K562 (cell line): ENCODE measurements around the gene S100A7A. TPM values are rescaled to one million over a fixed set of nuclear protein-coding genes. Genes with fewer than 3 reads are reported as not detected.

Source experiments
- ATAC-seq: fragments of 200-7000 bp; cut with Tn5 transposase; 3 replicates; pipeline ENCODE4 v1.9.1; 2020; ENCODE audit warnings: moderate library complexity
- BruUV-seq: library from RNA; stranded (reverse); fragments of 400-500 nt; replicated peaks from 2 replicates; lab custom pipeline; 2021; lab: Mats Ljungman, UMichigan
- CTCF ChIA-PET: fragments of 300-600 bp; formaldehyde crosslinking; extraction: SDS; loops from one replicate; lab custom pipeline; 2021; ENCODE audit warnings: low intra/inter-chr PET ratio; lab: Yijun Ruan, JAX
- POLR2A ChIA-PET: fragments of 300-600, 350-650 bp; sonication (Branson Sonifier 250); formaldehyde crosslinking; extraction: SDS; loops from one replicate; lab custom pipeline; 2021; ENCODE audit warnings: antibody characterized with exemption, inconsistent platforms; lab: Yijun Ruan, JAX
- DNase-seq, 4 experiments: peaks; one replicate each; pipeline versions ENCODE4 v3.0.0 to v3.0.0-alpha.2; 2011 to 2018; ENCODE audit warnings: low spot score in 3 of 4, mixed read lengths in 3 of 4; ENCODE audit errors: extremely low read depth in 1 of 4
- FAIRE-seq: peaks from 2 replicates; lab custom pipeline; 2011; peaks lifted over from hg19 to GRCh38; lab: Jason Lieb, UNC
- H2AFZ ChIP-seq: 2 replicates; pipeline ENCODE4 v1.6.0; 2011; ENCODE audit warnings: low read depth, low read length, control low read depth, inconsistent platforms
- H3K27ac ChIP-seq: fragments of 200-600 bp; 3 replicates; pipeline ENCODE4 v1.8.0; 2011; ENCODE audit warnings: low read depth, mild to moderate bottlenecking, control low read depth, inconsistent platforms, low read length, moderate library complexity, mixed read lengths; ENCODE audit errors: extremely low read depth
- H3K27me3 ChIP-seq, 2 experiments: fragments of 300-600 bp in 1 of 2; 2 replicates in 1 of 2; 3 replicates in 1 of 2; pipeline versions ENCODE4 v1.6.0 to v1.8.0; 2011; ENCODE audit warnings: inconsistent platforms in 2 of 2, low read length in 2 of 2, mild to moderate bottlenecking in 1 of 2, mixed read lengths in 1 of 2, moderate library complexity in 1 of 2; ENCODE audit not compliant: control insufficient read depth in 2 of 2, insufficient read depth in 2 of 2
- H3K36me3 ChIP-seq: fragments of 300-600 bp; 3 replicates; pipeline ENCODE4 v1.8.0; 2011; ENCODE audit warnings: mild to moderate bottlenecking, low read length, inconsistent platforms; ENCODE audit not compliant: control insufficient read depth, insufficient read depth
- H3K4me1 ChIP-seq, 2 experiments: fragments of 200-600 bp in 1 of 2; replicated peaks in 1 of 2; 2 replicates in 1 of 2; 3 replicates in 1 of 2; pipeline versions ENCODE4 v1.5.1 to v1.8.0; 2011; ENCODE audit warnings: inconsistent platforms in 2 of 2, low read length in 2 of 2, mild to moderate bottlenecking in 1 of 2, mixed read lengths in 1 of 2, moderate library complexity in 1 of 2; ENCODE audit not compliant: control insufficient read depth in 2 of 2, insufficient read depth in 2 of 2
- H3K4me2 ChIP-seq: 2 replicates; pipeline ENCODE4 v1.6.1; 2011; ENCODE audit warnings: low read length, control low read depth, inconsistent platforms, mixed read lengths; ENCODE audit not compliant: insufficient read depth
- H3K4me3 ChIP-seq: fragments of 200-600 bp; sonication (generic), shearing (Covaris generic); 2 replicates; pipeline ENCODE4 v1.5.1; 2016; ENCODE audit warnings: control low read depth, inconsistent platforms
- H3K79me2 ChIP-seq: fragments of 200-600 bp; 3 replicates; pipeline ENCODE4 v1.8.0; 2011; ENCODE audit warnings: low read length, inconsistent platforms; ENCODE audit not compliant: control insufficient read depth, insufficient read depth
- H3K9ac ChIP-seq, 2 experiments: 2 replicates each; pipeline versions ENCODE4 v1.6.0 to v1.6.1; 2011; ENCODE audit warnings: low read depth in 2 of 2, low read length in 2 of 2, control low read depth in 1 of 2, inconsistent platforms in 1 of 2, mild to moderate bottlenecking in 1 of 2, mixed read lengths in 1 of 2; ENCODE audit not compliant: insufficient read depth in 1 of 2
- H3K9me1 ChIP-seq: one replicate; pipeline ENCODE4 v1.6.0; 2011; ENCODE audit warnings: inconsistent platforms, mild to moderate bottlenecking, low read length, moderate library complexity; ENCODE audit not compliant: control insufficient read depth, insufficient read depth
- H3K9me3 ChIP-seq: replicated peaks from 2 replicates; pipeline ENCODE4 v1.5.1; 2011; ENCODE audit warnings: low read depth, low read length, inconsistent platforms; ENCODE audit not compliant: control insufficient read depth, insufficient read depth
- H4K20me1 ChIP-seq: replicated peaks from 2 replicates; pipeline ENCODE4 v1.6.1; 2011; ENCODE audit warnings: low read length, inconsistent platforms, mixed read lengths; ENCODE audit not compliant: control insufficient read depth, insufficient read depth
- CTCFL ChIP-seq: IDR thresholded peaks from 2 replicates; pipeline ENCODE4 v1.6.1; 2011; ENCODE audit warnings: borderline replicate concordance, low read depth, mild to moderate bottlenecking, moderate library complexity, low read length; ENCODE audit not compliant: insufficient read depth, poor library complexity, severe bottlenecking
- LARP7 ChIP-seq: fragments of 450-650 bp; IDR thresholded peaks from 2 replicates; pipeline ENCODE4 v1.6.1; 2016
- MIER1 ChIP-seq: fragments of 450-650 bp; IDR thresholded peaks from 2 replicates; pipeline ENCODE4 v1.6.1; 2016; ENCODE audit warnings: antibody characterized with exemption, mild to moderate bottlenecking, low read depth
- NFE2L1 ChIP-seq: fragments of 450-650 bp; IDR thresholded peaks from 2 replicates; pipeline ENCODE4 v1.6.1; 2016; ENCODE audit warnings: missing genetic modification characterization, low read depth, mild to moderate bottlenecking, missing compliant biosample characterization, moderate library complexity, borderline replicate concordance
- NR3C1 ChIP-seq: sonication (generic); formaldehyde crosslinking; IDR thresholded peaks from 2 replicates; pipeline ENCODE4 v1.8.1; 2022; ENCODE audit warnings: missing genetic modification reagents
- PTBP1 ChIP-seq: fragments of 200-400 bp; formaldehyde crosslinking; IDR thresholded peaks from 2 replicates; pipeline ENCODE4 v1.6.1; 2017; ENCODE audit warnings: low read depth, low read length
- SIN3A ChIP-seq, 2 experiments: fragments of 150-350 bp in 1 of 2; IDR thresholded peaks; 2 replicates each; pipeline ENCODE4 v1.6.1; 2011 to 2016; ENCODE audit warnings: borderline replicate concordance in 2 of 2, low read depth in 2 of 2, low read length in 2 of 2, mild to moderate bottlenecking in 2 of 2, moderate library complexity in 2 of 2; ENCODE audit not compliant: control insufficient read depth in 1 of 2
- WGBS: fragments of 100-300 bp; shearing (Covaris generic); methylation state at CpG from one replicate; pipeline ENCODE4 v1.1.6; 2016; ENCODE audit warnings: low coverage, mixed read lengths; ENCODE audit not compliant: insufficient coverage; ENCODE audit errors: missing lambda C conversion rate; 5-methylcytosine and 5-hydroxymethylcytosine counted together
- in situ Hi-C: fragments of 300-500 bp; cut with MboI; formaldehyde crosslinking; loops from 4 replicates; pipeline ENCODE4 v1.15.0; 2018; ENCODE audit warnings: inconsistent platforms, mixed read lengths
- intact Hi-C: fragments of 100-400 bp; cut with micrococcal nuclease; formaldehyde crosslinking; loops from 2 replicates; pipeline ENCODE4 v1.14.2; 2022
- polyA plus RNA-seq, 8 experiments: library from polyadenylated mRNA; depleted of rRNA in 4 of 8; stranded (reverse) in 5 of 8; unstranded in 3 of 8; fragments of >200 nt; fragmentation: Nextera tagmentation in 2 of 8; fragmentation: Illumina TruSeq in 1 of 8; extraction: Ambion mirVana in 2 of 8; extraction: Trizol in 1 of 8; gene quantifications; 2 replicates each; pipeline versions ENCODE4 v1.2.1 to v1.2.3, GENCODE V29; 2011 to 2014; ENCODE audit warnings: inconsistent platforms in 1 of 8, missing spikeins in 1 of 8
- total RNA-seq, 7 experiments: library from RNA; depleted of rRNA in 6 of 7; stranded (reverse); fragments of >200 nt in 6 of 7; fragmentation: Illumina TruSeq in 2 of 7; extraction: Trizol in 2 of 7; gene quantifications; 2 replicates each; pipeline versions ENCODE4 v1.2.1 to v1.2.3, GENCODE V29; 2011 to 2021; ENCODE audit warnings: low replicate concordance in 1 of 7
- TF ChIP-seq, protein P1 (sequence below): fragments of 250-450 bp; sonication (Bioruptor Pico); IDR thresholded peaks from 2 replicates; pipeline ENCODE4 v1.4.0; 2020; ENCODE audit warnings: mild to moderate bottlenecking, moderate library complexity
- TF ChIP-seq, protein P2 (sequence below): sonication (generic); formaldehyde crosslinking; IDR thresholded peaks from 2 replicates; pipeline ENCODE4 v1.8.0; 2022; ENCODE audit warnings: missing genetic modification reagents, mild to moderate bottlenecking, borderline replicate concordance

Gene S100A7A
- total and polyA plus RNA-seq, 9 of the 15 experiments (the other 6 are each of a cell fraction or from before 2014, with no cell fraction given), result not detected

DNA sequence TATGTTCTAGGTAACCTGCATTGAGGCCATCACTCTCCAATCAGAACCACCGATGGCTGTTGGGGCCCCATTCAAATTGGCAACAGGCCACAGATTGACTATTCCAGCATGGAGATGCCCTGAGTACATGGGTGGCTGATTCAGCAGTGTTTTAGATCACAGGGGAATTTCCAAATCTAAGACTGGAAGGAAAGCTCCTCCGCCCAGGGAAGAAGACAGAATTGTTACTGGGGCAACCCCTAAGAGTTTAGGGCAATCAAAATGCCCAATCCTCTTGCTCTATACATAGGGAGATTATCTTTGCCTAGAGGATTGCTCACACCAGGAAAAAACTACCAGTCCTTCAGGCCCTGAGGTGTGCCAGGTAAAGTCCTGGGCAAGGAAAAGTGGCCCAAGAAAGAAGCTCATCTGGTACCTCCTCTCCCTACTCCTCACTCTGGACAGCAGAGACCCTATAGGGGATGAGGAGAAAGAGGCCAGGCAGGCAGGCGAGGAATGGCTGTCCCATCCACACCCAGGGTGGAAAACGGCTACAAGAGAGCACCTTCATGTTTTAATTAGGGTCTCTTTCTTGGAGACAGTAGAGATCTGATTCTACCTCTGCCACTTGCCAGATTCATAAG lies 31.3 kb upstream of the S100A7A start:
- ChIA-PET POLR2A (interaction anchor here (0.6 to 1.8 kb wide), 3 partner anchors 11 to 1223 kb away, joined by 3 to 5 read pairs (median 3); partner anchors contain the start of gene ADAR), CTCF (interaction anchor here (0.6 kb wide), 1 partner anchor 465 kb away, joined by 4 read pairs; no protein-coding TSS in a partner anchor)
- no peak overlapping the region for H2AFZ ChIP-seq
- H3K4me3 ChIP-seq, result no peak overlapping the region
- no peaks in the 10 kb centered on the region for H3K79me2 ChIP-seq
- TF ChIP-seq, protein P1, sequence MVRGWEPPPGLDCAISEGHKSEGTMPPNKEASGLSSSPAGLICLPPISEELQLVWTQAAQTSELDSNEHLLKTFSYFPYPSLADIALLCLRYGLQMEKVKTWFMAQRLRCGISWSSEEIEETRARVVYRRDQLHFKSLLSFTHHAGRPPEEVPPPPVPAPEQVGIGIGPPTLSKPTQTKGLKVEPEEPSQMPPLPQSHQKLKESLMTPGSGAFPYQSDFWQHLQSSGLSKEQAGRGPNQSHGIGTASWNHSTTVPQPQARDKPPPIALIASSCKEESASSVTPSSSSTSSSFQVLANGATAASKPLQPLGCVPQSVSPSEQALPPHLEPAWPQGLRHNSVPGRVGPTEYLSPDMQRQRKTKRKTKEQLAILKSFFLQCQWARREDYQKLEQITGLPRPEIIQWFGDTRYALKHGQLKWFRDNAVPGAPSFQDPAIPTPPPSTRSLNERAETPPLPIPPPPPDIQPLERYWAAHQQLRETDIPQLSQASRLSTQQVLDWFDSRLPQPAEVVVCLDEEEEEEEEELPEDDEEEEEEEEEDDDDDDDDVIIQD (CRISPR knock-in tag), result no peak
- TF ChIP-seq MIER1 (no peak), NFE2L1 (tag) (no peak), LARP7 (no peak), SIN3A (IDR thresholded peaks at IDR 0.05; ENCODE audit: borderline replicate concordance in 2 of 2, control insufficient read depth in 1 of 2, low read depth in 2 of 2, low read length in 2 of 2) (no peak), PTBP1 (no peak), CTCFL (no peak), NR3C1 (CRISPR knock-in tag) (no peak)
- TF ChIP-seq, protein P2, sequence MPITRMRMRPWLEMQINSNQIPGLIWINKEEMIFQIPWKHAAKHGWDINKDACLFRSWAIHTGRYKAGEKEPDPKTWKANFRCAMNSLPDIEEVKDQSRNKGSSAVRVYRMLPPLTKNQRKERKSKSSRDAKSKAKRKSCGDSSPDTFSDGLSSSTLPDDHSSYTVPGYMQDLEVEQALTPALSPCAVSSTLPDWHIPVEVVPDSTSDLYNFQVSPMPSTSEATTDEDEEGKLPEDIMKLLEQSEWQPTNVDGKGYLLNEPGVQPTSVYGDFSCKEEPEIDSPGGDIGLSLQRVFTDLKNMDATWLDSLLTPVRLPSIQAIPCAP (CRISPR knock-in tag), result no peak
- H3K9ac ChIP-seq, result no peak overlapping the region
- BruUV-seq, result no TSS peak
- H3K9me1 ChIP-seq, result no peaks in the 10 kb centered on the region
- peaks cover 7% of the 10 kb centered on the region; the same call in 1 of the 2 replicates for H3K9me3 ChIP-seq
- DNase-seq, result no peak
- FAIRE-seq, result no peak
- peaks cover 3% of the 10 kb centered on the region; the same call in 1 of the 2 replicates for H4K20me1 ChIP-seq
- ATAC-seq, result no peak
- intact Hi-C loops (no loop called here), in situ Hi-C loops (no loop called here)
- H3K4me2 ChIP-seq, result no peak overlapping the region
- 0% methylated on average over 4 of the region's 4 CpGs for WGBS
- H3K36me3 ChIP-seq, result no peaks in the 10 kb centered on the region
- H3K4me1 ChIP-seq, result 0 out of 5 replicates have a peak, but pooled peaks cover 0 to 4% of the 10 kb centered on the region in 2 experiments
- no peak overlapping the region for H3K27ac ChIP-seq
- H3K27me3 ChIP-seq, result peaks cover 0 to 15% of the 10 kb centered on the region in 2 experiments; a peak in 4 of 5 replicates
